Measurements from ENCODE around the gene ASCC1.

ASCC1 gene

DNA sequence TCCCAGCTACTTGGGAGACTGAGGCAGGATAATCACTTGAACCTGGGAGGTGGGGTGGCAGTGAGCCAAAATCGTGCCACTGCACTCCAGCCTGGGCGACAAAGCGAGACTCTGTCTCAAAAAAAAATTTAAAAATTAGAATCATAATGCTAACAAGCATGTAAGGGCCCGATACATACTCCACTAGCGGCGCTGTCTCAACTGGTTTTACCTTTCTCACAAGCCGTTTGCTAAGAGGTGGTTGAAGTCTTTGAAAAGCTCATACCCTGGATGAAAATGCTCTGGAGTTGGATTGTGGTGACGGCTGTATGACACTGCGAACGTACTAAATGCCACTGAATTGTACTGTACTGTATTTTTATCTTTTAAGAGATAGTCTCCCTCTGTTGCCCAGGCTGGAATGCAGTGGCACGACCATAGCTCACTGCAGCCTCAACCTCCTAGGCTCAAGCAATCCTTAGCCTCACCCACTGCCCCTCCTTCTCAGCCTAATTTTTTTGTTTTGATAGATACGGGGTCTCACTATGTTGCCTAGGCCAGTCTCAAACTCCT lies 157.7 kb downstream of the ASCC1 start:
- no peak for DNase-seq (ENCODE audit: low read depth)
- Histone ChIP-seq H3K9ac (ENCODE audit: low read length) (no peak overlapping the region), H3K36me3 (ENCODE audit: control insufficient read depth, insufficient read depth, low read length, severe bottlenecking) (no peaks in the 10 kb centered on the region), H3K4me3 (ENCODE audit: low read length) (no peak overlapping the region), H3K4me1 (ENCODE audit: control insufficient read depth, insufficient read depth, low read length) (no peaks in the 10 kb centered on the region), H3K9me3 (ENCODE audit: control insufficient read depth, low read length) (no peaks in the 10 kb centered on the region), H3K27me3 (replicated peaks; ENCODE audit: control insufficient read depth, insufficient read depth, low read length) (peaks cover 17% of the 10 kb centered on the region)

DNA sequence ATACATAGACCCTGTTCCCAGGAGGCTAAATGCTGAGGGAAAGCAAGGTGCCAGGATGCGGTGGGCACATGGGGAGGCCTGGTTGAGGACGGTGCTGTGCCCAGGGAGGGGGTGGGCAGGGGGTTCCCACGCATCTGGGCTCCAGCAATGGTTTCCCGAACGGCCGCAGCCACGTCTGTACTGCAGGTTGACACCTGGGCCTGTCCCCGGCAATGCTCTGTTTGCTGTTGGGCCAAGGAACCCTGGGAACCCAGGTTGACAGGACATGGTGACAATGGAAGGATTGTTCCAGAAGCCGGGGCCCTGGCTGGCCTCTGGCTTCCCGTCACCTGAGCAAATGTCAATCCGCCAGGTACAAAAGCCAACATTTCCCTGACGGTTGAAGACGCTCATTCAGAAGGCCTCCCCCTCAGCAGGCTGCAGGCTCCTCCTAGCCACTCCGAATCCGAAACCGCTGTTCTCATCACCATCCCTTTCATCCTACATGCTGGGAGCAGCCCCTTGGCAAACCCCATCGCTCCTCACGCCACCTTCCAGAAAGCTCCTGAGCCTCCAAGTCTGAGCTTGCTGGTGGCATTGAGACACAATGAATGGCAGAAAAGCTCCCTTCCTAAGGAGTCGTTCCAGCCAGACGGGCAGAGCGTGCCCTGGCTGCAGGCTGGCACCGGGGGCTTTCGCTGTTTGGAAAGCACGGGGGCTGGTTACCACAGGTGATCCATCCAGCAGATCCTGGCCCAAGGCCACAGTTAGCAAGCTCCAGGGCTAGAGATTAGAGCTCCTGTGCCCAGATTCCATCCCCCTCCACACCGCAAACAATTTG lies 158.9 kb downstream of the ASCC1 start:
- no peak overlapping the region for H3K4me3 ChIP-seq (ENCODE audit: low read length)
- no peaks in the 10 kb centered on the region for H3K9me3 ChIP-seq (ENCODE audit: control insufficient read depth, low read length)
- no peaks in the 10 kb centered on the region for H3K36me3 ChIP-seq (ENCODE audit: control insufficient read depth, insufficient read depth, low read length, severe bottlenecking)
- H3K27me3 ChIP-seq (replicated peaks; ENCODE audit: control insufficient read depth, insufficient read depth, low read length), result peaks cover 17% of the 10 kb centered on the region
- no peak for DNase-seq (ENCODE audit: low read depth)
- H3K4me1 ChIP-seq (ENCODE audit: control insufficient read depth, insufficient read depth, low read length), result no peaks in the 10 kb centered on the region
- no peak overlapping the region for H3K9ac ChIP-seq (ENCODE audit: low read length)

DNA sequence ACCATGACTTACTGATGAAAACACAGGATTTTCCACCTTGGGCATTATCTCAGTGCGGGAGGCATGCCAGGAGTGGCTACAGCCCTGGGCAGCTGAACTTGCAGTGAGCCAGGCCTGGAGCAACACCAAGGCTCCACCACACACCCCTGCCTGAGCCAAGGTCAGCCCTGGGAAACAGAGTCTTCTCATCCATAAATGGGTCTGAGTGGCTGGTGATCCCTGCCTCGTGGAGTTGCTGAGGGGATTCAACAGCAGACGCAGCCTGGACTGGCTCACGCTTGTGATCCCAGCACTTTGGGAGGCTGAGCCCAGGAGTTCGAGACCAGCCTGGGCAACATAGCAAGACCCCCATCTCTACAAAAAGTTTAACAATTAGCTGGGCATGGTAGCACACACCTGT lies 160.0 kb downstream of the ASCC1 start:
- Histone ChIP-seq H3K4me3 (ENCODE audit: low read length) (no peak overlapping the region), H3K27me3 (replicated peaks; ENCODE audit: control insufficient read depth, insufficient read depth, low read length) (peaks cover 17% of the 10 kb centered on the region), H3K36me3 (ENCODE audit: control insufficient read depth, insufficient read depth, low read length, severe bottlenecking) (no peaks in the 10 kb centered on the region), H3K4me1 (ENCODE audit: control insufficient read depth, insufficient read depth, low read length) (no peaks in the 10 kb centered on the region), H3K9me3 (ENCODE audit: control insufficient read depth, low read length) (no peaks in the 10 kb centered on the region), H3K9ac (ENCODE audit: low read length) (no peak overlapping the region)
- no peak for DNase-seq (ENCODE audit: low read depth)

DNA sequence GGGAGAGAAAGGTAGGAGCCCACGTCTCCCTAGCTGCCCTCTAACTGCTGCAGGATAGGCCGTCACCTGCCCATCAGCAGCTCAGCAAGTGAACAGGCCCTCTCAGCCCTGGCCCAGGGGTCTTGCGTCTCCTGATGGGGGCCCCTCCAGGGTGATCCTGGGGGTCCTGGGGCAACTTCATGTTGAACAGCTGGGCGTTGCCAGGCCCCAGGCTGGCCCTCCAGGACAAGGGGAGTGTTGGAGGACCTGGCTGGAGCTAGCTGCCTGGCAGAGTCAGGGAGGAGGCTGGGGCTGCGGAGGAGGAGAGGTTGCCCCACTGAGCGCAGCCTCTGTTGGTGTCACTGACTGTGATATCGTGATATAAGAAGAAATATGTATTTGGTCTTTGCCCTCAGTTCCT lies 162.4 kb downstream of the ASCC1 start:
- DNase-seq (ENCODE audit: low read depth), result no peak

DNA sequence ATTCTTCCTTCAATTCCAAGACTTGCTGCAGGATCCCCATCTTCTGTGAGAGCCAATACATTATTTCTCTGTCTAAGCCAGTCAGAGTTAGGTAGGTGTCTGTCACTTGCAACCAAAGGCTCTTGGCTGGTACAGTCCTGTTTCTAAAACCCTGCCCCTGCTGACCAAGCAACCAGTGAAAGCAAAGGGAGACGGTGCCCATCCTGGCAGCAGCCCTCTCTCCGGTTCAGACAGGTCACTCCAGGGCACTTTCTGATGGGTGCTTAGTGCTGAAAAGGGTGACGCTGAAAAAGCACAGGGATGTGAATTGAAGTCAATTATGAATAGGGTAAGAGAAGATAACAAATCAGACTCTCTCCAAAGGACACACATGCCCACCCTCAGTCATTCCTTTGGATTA lies 165.2 kb downstream of the ASCC1 start:
- H3K27me3 ChIP-seq (replicated peaks; ENCODE audit: control insufficient read depth, insufficient read depth, low read length), result peaks cover 3% of the 10 kb centered on the region
- H3K9me3 ChIP-seq (ENCODE audit: control insufficient read depth, low read length), result peaks cover 6% of the 10 kb centered on the region
- no peaks in the 10 kb centered on the region for H3K36me3 ChIP-seq (ENCODE audit: control insufficient read depth, insufficient read depth, low read length, severe bottlenecking)
- H3K9ac ChIP-seq (ENCODE audit: low read length), result no peak overlapping the region
- H3K4me1 ChIP-seq (ENCODE audit: control insufficient read depth, insufficient read depth, low read length), result peaks cover 12% of the 10 kb centered on the region
- no peak for DNase-seq (ENCODE audit: low read depth)
- H3K4me3 ChIP-seq (ENCODE audit: low read length), result no peak overlapping the region

More for the DNA sequence above, 162.4 kb downstream of the ASCC1 start:
- Histone ChIP-seq H3K9me3 (ENCODE audit: control insufficient read depth, low read length) (no peaks in the 10 kb centered on the region), H3K36me3 (ENCODE audit: control insufficient read depth, insufficient read depth, low read length, severe bottlenecking) (no peaks in the 10 kb centered on the region), H3K4me1 (ENCODE audit: control insufficient read depth, insufficient read depth, low read length) (peaks cover 9% of the 10 kb centered on the region), H3K27me3 (replicated peaks; ENCODE audit: control insufficient read depth, insufficient read depth, low read length) (peaks cover 8% of the 10 kb centered on the region), H3K4me3 (ENCODE audit: low read length) (no peak overlapping the region), H3K9ac (ENCODE audit: low read length) (no peak overlapping the region)

DNA sequence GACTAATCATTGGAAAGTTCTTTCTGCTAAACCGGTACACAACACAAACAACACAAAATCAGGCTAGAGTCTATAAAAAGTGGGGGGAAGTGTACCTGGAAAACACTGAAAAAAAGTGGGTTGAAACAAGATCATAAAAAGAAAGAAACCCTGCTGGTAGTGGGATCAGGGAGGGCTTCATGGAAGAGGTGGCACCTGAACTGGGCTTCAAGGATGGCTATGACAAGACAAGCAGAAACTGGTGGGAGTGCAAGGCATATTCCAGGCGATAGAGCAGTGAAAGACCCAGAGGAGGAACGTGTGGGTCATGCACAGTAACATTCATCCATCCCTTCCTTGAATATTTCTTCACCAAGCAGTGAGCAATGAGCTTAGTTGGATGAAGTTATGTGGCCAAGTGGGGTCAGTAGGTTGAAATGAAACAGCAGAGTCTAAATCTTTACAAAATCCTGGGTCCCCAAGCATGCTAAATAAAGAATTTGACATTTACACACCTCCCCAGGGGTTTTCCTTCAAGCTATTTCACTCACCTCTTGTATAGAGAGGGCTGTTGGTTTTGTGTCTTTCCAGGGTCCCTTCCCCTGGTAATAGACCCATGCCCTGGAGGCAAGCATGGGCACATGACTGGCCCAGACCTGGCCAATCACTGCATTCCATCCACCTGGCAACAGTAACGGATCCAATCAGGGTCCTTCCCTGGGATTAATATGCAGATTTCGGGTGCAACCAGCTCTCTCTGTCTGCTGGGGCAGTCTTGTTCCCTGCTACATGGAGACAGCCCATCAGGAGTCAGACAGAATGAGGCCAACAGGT lies 165.9 kb downstream of the ASCC1 start:
- no peaks in the 10 kb centered on the region for H3K36me3 ChIP-seq (ENCODE audit: control insufficient read depth, insufficient read depth, low read length, severe bottlenecking)
- no peak overlapping the region for H3K4me3 ChIP-seq (ENCODE audit: low read length)
- no peak overlapping the region for H3K9ac ChIP-seq (ENCODE audit: low read length)
- peaks cover 3% of the 10 kb centered on the region for H3K27me3 ChIP-seq (replicated peaks; ENCODE audit: control insufficient read depth, insufficient read depth, low read length)
- H3K9me3 ChIP-seq (ENCODE audit: control insufficient read depth, low read length), result peaks cover 6% of the 10 kb centered on the region
- peak; percentile 46 for DNase-seq (ENCODE audit: low read depth)
- peaks cover 12% of the 10 kb centered on the region for H3K4me1 ChIP-seq (ENCODE audit: control insufficient read depth, insufficient read depth, low read length)

DNA sequence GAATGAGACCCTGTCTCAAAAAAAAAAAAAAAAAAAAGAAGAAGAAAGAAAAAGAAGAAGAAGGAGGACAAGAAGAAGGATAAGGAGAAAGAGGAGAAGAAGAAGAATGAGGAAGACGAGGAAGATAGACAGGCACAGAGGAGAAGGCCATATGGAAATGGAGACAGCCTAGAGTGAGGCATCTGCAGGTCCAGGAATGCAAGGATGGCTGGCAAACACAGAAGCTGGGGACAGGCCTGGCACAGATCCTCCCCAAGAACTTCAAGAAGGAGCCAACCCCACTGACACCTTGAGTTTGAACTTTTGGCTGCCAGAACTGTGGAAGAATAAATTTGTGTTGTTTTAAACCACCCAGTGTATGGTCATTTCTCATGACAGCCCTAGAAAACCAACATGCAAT lies 166.6 kb downstream of the ASCC1 start:
- Histone ChIP-seq H3K27me3 (replicated peaks; ENCODE audit: control insufficient read depth, insufficient read depth, low read length) (no peaks in the 10 kb centered on the region), H3K4me1 (ENCODE audit: control insufficient read depth, insufficient read depth, low read length) (peaks cover 12% of the 10 kb centered on the region), H3K9me3 (ENCODE audit: control insufficient read depth, low read length) (peaks cover 6% of the 10 kb centered on the region), H3K4me3 (ENCODE audit: low read length) (no peak overlapping the region), H3K36me3 (ENCODE audit: control insufficient read depth, insufficient read depth, low read length, severe bottlenecking) (no peaks in the 10 kb centered on the region), H3K9ac (ENCODE audit: low read length) (no peak overlapping the region)
- no peak for DNase-seq (ENCODE audit: low read depth)

DNA sequence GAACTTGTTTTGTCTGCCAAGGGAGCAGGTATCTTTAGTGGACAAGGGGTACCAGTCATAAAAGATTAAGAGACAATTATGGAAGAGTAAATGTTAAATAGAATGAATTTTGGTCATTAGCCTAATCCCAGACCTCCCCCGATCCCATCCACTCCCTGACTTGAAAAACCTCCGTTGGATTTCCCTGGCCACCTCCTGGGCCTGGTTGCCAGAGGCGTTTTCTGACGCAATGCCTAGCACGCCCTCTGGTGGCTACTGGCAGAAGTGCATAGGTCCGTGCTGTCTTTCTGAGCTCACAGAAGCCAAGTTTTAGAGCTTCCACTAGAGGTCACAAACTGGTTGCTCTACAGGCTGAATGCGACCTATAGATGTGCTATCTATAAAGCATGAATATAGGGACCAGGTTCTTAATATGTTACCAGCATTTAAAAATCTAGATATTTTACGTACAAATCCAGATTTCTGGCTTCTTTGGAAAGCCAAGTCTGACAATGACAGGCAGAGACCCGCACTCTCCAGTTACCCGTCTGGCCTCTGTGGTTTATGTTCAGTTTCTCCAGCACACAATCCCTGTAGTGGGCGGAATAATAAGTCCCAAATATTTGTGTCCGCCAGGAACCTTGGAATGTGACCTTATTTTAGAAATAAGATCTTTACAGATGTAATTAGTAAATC lies 167.5 kb downstream of the ASCC1 start:
- peaks cover 6% of the 10 kb centered on the region for H3K9me3 ChIP-seq (ENCODE audit: control insufficient read depth, low read length)
- no peak overlapping the region for H3K9ac ChIP-seq (ENCODE audit: low read length)
- no peaks in the 10 kb centered on the region for H3K36me3 ChIP-seq (ENCODE audit: control insufficient read depth, insufficient read depth, low read length, severe bottlenecking)
- peak; percentile 96 for DNase-seq (ENCODE audit: low read depth)
- H3K4me1 ChIP-seq (ENCODE audit: control insufficient read depth, insufficient read depth, low read length), result peaks cover 12% of the 10 kb centered on the region
- H3K27me3 ChIP-seq (replicated peaks; ENCODE audit: control insufficient read depth, insufficient read depth, low read length), result no peaks in the 10 kb centered on the region
- H3K4me3 ChIP-seq (ENCODE audit: low read length), result no peak overlapping the region
